IMR-90 (cell line): Measurements from ENCODE around the gene PALMD. TPM values are rescaled to one million over a fixed set of nuclear protein-coding genes. Genes with fewer than 3 reads are reported as not detected.

ENCODE experiments used
- ATAC-seq: fragments of 200-7000 bp; cut with Tn5 transposase; 2 replicates; pipeline ENCODE4 v1.9.1; 2020; ENCODE audit warnings: low read depth, mild to moderate bottlenecking, moderate library complexity
- BruUV-seq: library from RNA; stranded (reverse); fragments of 400-500 nt; replicated peaks from 2 replicates; lab custom pipeline; 2021; lab: Mats Ljungman, UMichigan
- CTCF ChIA-PET: fragments of 300-600 bp; formaldehyde crosslinking; extraction: SDS; loops from one replicate; lab custom pipeline; 2021; ENCODE audit warnings: antibody characterized with exemption; lab: Yijun Ruan, JAX
- POLR2A ChIA-PET: fragments of 300-600 bp; sonication (Branson Sonifier 250); formaldehyde crosslinking; loops from one replicate; lab custom pipeline; 2022; ENCODE audit warnings: antibody characterized with exemption; ENCODE audit not compliant: unreplicated experiment; lab: Charles Lee
- DNase-seq: peaks from one replicate; pipeline ENCODE4 v3.0.0; 2013
- H2AFZ ChIP-seq: replicated peaks from 2 replicates; pipeline ENCODE3; 2013; ENCODE audit warnings: low read length, mild to moderate bottlenecking; ENCODE audit not compliant: poor library complexity
- H2AK5ac ChIP-seq: 2 replicates; pipeline ENCODE4 v1.6.1; 2013; ENCODE audit warnings: low read depth, low read length, inconsistent platforms
- H2AK9ac ChIP-seq: replicated peaks from 2 replicates; pipeline ENCODE3; 2013; ENCODE audit warnings: mild to moderate bottlenecking, low read depth, low read length, moderate library complexity; ENCODE audit not compliant: poor library complexity
- H2BK120ac ChIP-seq: 2 replicates; pipeline ENCODE4 v1.6.1; 2013; ENCODE audit warnings: low read depth, low read length, inconsistent platforms
- H2BK15ac ChIP-seq: 3 replicates; pipeline ENCODE4 v1.6.1; 2013; ENCODE audit warnings: low read depth, low read length, inconsistent platforms
- H2BK20ac ChIP-seq: 2 replicates; pipeline ENCODE4 v1.6.1; 2013; ENCODE audit warnings: low read depth, mild to moderate bottlenecking, inconsistent platforms, low read length, moderate library complexity
- H2BK5ac ChIP-seq: 2 replicates; pipeline ENCODE4 v1.6.1; 2013; ENCODE audit warnings: mild to moderate bottlenecking, low read depth, low read length, inconsistent platforms; ENCODE audit not compliant: poor library complexity, severe bottlenecking
- H3K14ac ChIP-seq: replicated peaks from 2 replicates; pipeline ENCODE4 v1.6.1; 2013; ENCODE audit warnings: low read depth, low read length, inconsistent platforms
- H3K18ac ChIP-seq: 2 replicates; pipeline ENCODE4 v1.6.1; 2013; ENCODE audit warnings: low read depth, low read length, control low read depth
- H3K23ac ChIP-seq: 2 replicates; pipeline ENCODE4 v1.6.1; 2013; ENCODE audit warnings: low read depth, low read length, inconsistent platforms
- H3K27ac ChIP-seq: 2 replicates; pipeline ENCODE4 v1.5.1; 2013; ENCODE audit warnings: mild to moderate bottlenecking, control low read depth, low read length; ENCODE audit not compliant: insufficient read depth
- H3K27me3 ChIP-seq: 2 replicates; pipeline ENCODE4 v1.6.1; 2013; ENCODE audit warnings: low read length; ENCODE audit not compliant: control insufficient read depth, insufficient read depth
- H3K36me3 ChIP-seq: 2 replicates; pipeline ENCODE4 v1.6.1; 2013; ENCODE audit warnings: low read length, mixed read lengths; ENCODE audit not compliant: control insufficient read depth, insufficient read depth
- H3K4ac ChIP-seq: 2 replicates; pipeline ENCODE4 v1.6.1; 2013; ENCODE audit warnings: low read depth, low read length, inconsistent platforms
- H3K4me1 ChIP-seq: 2 replicates; pipeline ENCODE4 v1.6.1; 2013; ENCODE audit warnings: low read length, mixed read lengths; ENCODE audit not compliant: control insufficient read depth, insufficient read depth
- H3K4me2 ChIP-seq: 2 replicates; pipeline ENCODE4 v1.6.1; 2013; ENCODE audit warnings: low read depth, mild to moderate bottlenecking, control low read depth, low read length, moderate library complexity
- H3K4me3 ChIP-seq: 2 replicates; pipeline ENCODE4 v1.5.1; 2013; ENCODE audit warnings: low read depth, mild to moderate bottlenecking, control low read depth, low read length, moderate library complexity; ENCODE audit not compliant: insufficient read depth
- H3K56ac ChIP-seq: 2 replicates; pipeline ENCODE4 v1.6.1; 2013; ENCODE audit warnings: low read length, inconsistent platforms; ENCODE audit not compliant: insufficient read depth; ENCODE audit errors: extremely low read depth
- H3K79me1 ChIP-seq, 2 experiments: 2 replicates each; pipeline ENCODE4 v1.6.1; 2013; ENCODE audit warnings: low read length in 2 of 2, inconsistent platforms in 1 of 2, low read depth in 1 of 2
- H3K9ac ChIP-seq: 2 replicates; pipeline ENCODE4 v1.6.1; 2013; ENCODE audit warnings: low read depth, low read length, control low read depth
- H3K9me1 ChIP-seq: 2 replicates; pipeline ENCODE4 v1.6.1; 2013; ENCODE audit warnings: low read length, inconsistent platforms; ENCODE audit not compliant: insufficient read depth
- H3K9me3 ChIP-seq: 2 replicates; pipeline ENCODE4 v1.6.1; 2013; ENCODE audit warnings: low read length; ENCODE audit not compliant: control insufficient read depth, insufficient read depth
- H4K20me1 ChIP-seq: 2 replicates; pipeline ENCODE4 v1.6.1; 2013; ENCODE audit warnings: low read length, inconsistent platforms; ENCODE audit not compliant: insufficient read depth
- H4K5ac ChIP-seq: 2 replicates; pipeline ENCODE4 v1.6.1; 2013; ENCODE audit warnings: mild to moderate bottlenecking, low read depth, low read length, control low read depth
- H4K8ac ChIP-seq, 2 experiments: 2 replicates each; pipeline ENCODE4 v1.6.1; 2013; ENCODE audit warnings: low read depth in 2 of 2, low read length in 2 of 2, control low read depth in 1 of 2, inconsistent platforms in 1 of 2
- H4K91ac ChIP-seq: 2 replicates; pipeline ENCODE4 v1.6.1; 2013; ENCODE audit warnings: low read depth, low read length, inconsistent platforms; ENCODE audit not compliant: insufficient read depth
- BHLHE40 ChIP-seq: fragments of 150-350 bp; IDR thresholded peaks from 2 replicates; pipeline ENCODE4 v1.6.1; 2016; ENCODE audit warnings: mild to moderate bottlenecking, low read depth, low read length
- CEBPB ChIP-seq: IDR thresholded peaks from 2 replicates; pipeline ENCODE4 v1.6.1; 2012; ENCODE audit warnings: low read depth, low read length, improper control_type of control experiment
- CHD1 ChIP-seq: IDR thresholded peaks from 2 replicates; pipeline ENCODE4 v1.6.1; 2012; ENCODE audit warnings: low read depth, low read length, improper control_type of control experiment
- CTCF ChIP-seq: conservative IDR thresholded peaks from 2 replicates; pipeline ENCODE4 v1.5.1; 2012; ENCODE audit warnings: mild to moderate bottlenecking, low read depth, low read length, improper control_type of control experiment
- ELK1 ChIP-seq: fragments of 150-350 bp; IDR thresholded peaks from 2 replicates; pipeline ENCODE4 v1.6.1; 2016; ENCODE audit warnings: low read depth, mild to moderate bottlenecking, low read length, moderate library complexity, borderline replicate concordance
- FOS ChIP-seq: fragments of 150-350 bp; IDR thresholded peaks from 2 replicates; pipeline ENCODE4 v1.6.1; 2016; ENCODE audit warnings: low read depth, low read length
- MAFK ChIP-seq: IDR thresholded peaks from 2 replicates; pipeline ENCODE4 v1.6.1; 2012; ENCODE audit warnings: low read depth, low read length, improper control_type of control experiment
- MXI1 ChIP-seq: IDR thresholded peaks from 2 replicates; pipeline ENCODE4 v1.6.1; 2012; ENCODE audit warnings: low read depth, mild to moderate bottlenecking, low read length, moderate library complexity, borderline replicate concordance
- NFE2L2 ChIP-seq: fragments of 150-350 bp; IDR thresholded peaks from 2 replicates; pipeline ENCODE4 v1.6.1; 2016; ENCODE audit warnings: low read depth, mild to moderate bottlenecking, low read length
- RCOR1 ChIP-seq: IDR thresholded peaks from 2 replicates; pipeline ENCODE4 v1.6.1; 2012; ENCODE audit warnings: mild to moderate bottlenecking, low read length, improper control_type of control experiment; ENCODE audit not compliant: insufficient replicate concordance
- RFX5 ChIP-seq: IDR thresholded peaks from 2 replicates; pipeline ENCODE4 v1.8.0; 2012; ENCODE audit warnings: low read depth, mild to moderate bottlenecking, low read length, moderate library complexity
- SMC3 ChIP-seq: fragments of 150-350 bp; IDR thresholded peaks from 2 replicates; pipeline ENCODE4 v1.6.1; 2016; ENCODE audit warnings: low read depth, mild to moderate bottlenecking, antibody characterized with exemption, low read length, moderate library complexity
- USF2 ChIP-seq: fragments of 150-350 bp; IDR thresholded peaks from 2 replicates; pipeline ENCODE4 v1.6.1; 2017; ENCODE audit warnings: mild to moderate bottlenecking, antibody characterized with exemption, low read length, low read depth
- WGBS, 2 experiments: methylation state at CpG; one replicate each; pipeline versions ENCODE4 v1.1.5 to v1.1.7; 2013; ENCODE audit warnings: missing lambda C conversion rate in 2 of 2; ENCODE audit not compliant: insufficient read length in 1 of 2; ENCODE audit errors: extremely low coverage in 2 of 2; 5-methylcytosine and 5-hydroxymethylcytosine counted together
- dilution Hi-C: fragments of 300-500 bp; cut with HindIII; formaldehyde crosslinking; loops from one replicate; pipeline ENCODE4 v1.14.3; 2018; ENCODE audit warnings: low sequenced_read_pairs; ENCODE audit not compliant: unreplicated experiment
- in situ Hi-C: fragments of 300-500 bp; cut with MboI; formaldehyde crosslinking; loops from 3 replicates; pipeline ENCODE4 v1.14.3; 2019; ENCODE audit warnings: low sequenced_read_pairs, inconsistent platforms, mixed read lengths
- intact Hi-C: fragments of 100-400 bp; cut with micrococcal nuclease; formaldehyde crosslinking; loops from 2 replicates; pipeline ENCODE4 v1.10.0; 2022
- polyA plus RNA-seq, 3 experiments: library from polyadenylated mRNA; depleted of rRNA; stranded (reverse); fragments of >200 nt; gene quantifications; 2 replicates each; pipeline ENCODE4 v1.2.3, GENCODE V29; 2012; ENCODE audit warnings: low replicate concordance in 1 of 3
- total RNA-seq: library from RNA; depleted of rRNA; stranded (reverse); fragments of >200 nt; gene quantifications from 2 replicates; pipeline ENCODE4 v1.2.3, GENCODE V29; 2012

PALMD gene
- total and polyA plus RNA-seq, 2 of the 4 experiments (the other 2 are of a cell fraction), result 0.51 to 0.72 TPM

DNA sequence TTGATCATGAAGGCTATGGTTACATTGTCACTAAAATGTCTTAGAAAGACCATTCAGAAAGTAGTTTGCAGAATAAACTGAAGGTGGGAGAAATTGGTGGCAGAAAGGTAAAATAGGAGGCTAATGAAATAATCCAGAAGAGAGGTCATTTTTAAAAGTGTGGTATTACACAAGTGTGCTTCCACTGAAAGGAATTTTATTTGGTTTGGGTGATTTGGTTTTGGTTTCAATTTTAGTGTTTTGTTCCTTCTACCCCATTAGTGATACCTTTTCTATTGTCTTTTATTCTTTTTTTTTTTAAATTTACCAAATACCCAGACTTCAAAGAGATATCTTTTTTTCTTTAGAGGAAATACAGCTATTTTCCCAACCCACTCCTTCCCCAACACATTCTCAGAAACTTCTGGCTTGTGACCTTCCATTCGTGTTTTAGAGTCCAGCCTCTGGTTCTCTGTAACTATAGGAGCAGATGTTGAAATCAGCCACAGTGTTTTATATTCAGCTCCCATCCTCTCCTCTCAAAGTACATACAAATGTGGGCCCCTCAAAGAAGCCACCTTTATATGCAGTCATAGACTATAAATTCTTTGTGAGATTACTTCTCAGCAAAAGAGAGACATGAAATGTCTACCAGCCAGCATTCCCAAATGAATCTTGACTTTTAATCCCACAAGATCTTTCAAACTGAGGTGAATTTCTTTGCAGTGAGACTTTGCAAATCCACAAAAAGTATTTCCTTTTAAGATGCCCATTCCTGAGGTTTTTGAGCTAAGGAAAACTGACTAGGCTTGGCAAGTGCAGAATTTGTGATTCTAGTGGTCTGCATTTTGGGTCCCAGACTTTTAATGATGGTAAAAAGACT lies 42.0 kb upstream of the PALMD start:
- intact Hi-C loops, result no loop called here
- ATAC-seq, result no peak
- H2BK5ac ChIP-seq, result peak overlapping the region; percentile 83
- peak overlapping the region; percentile 12 for H3K14ac ChIP-seq
- in situ Hi-C loops, result no loop called here
- peaks cover 3% of the 10 kb centered on the region for H3K9me1 ChIP-seq
- no peaks in the 10 kb centered on the region for H3K27me3 ChIP-seq
- BruUV-seq, result no TSS peak
- H2BK15ac ChIP-seq, result peak overlapping the region; percentile 66
- H2AK5ac ChIP-seq, result no peak overlapping the region
- H3K27ac ChIP-seq, result peak overlapping the region; percentile 37; the same call in 1 of the 2 replicates
- H3K9ac ChIP-seq, result no peak overlapping the region
- peak overlapping the region; percentile 59; the same call in 1 of the 2 replicates for H3K23ac ChIP-seq
- H3K56ac ChIP-seq, result peak overlapping the region; percentile 17; the same call in 1 of the 2 replicates
- peak overlapping the region; percentile 91 for H2BK120ac ChIP-seq
- no peak overlapping the region for H2AFZ ChIP-seq
- no peaks in the 10 kb centered on the region for H4K20me1 ChIP-seq
- no peaks in the 10 kb centered on the region for H3K9me3 ChIP-seq
- ChIA-PET CTCF (interaction anchor here (1.3 kb wide), 1 partner anchor 16 kb away, joined by 3 read pairs; no protein-coding TSS in a partner anchor), POLR2A (interaction anchor here (0.6 kb wide), 1 partner anchor 79 kb away, joined by 3 read pairs; no protein-coding TSS in a partner anchor)
- no peak overlapping the region for H3K4me3 ChIP-seq
- peak overlapping the region; percentile 88 for H2BK20ac ChIP-seq
- peak; percentile 19 for DNase-seq
- peak overlapping the region; percentile 46; the same call in 1 of the 2 replicates for H4K5ac ChIP-seq
- H3K4me2 ChIP-seq, result peak overlapping the region; percentile 43; the same call in 1 of the 2 replicates
- dilution Hi-C loops, result no loop called here
- H3K18ac ChIP-seq, result peak overlapping the region; percentile 62; the same call in 1 of the 2 replicates
- peak overlapping the region; percentile 58 to 66; a peak in 3 of 4 replicates for H4K8ac ChIP-seq
- no peaks in the 10 kb centered on the region for H3K36me3 ChIP-seq
- no peaks in the 10 kb centered on the region for H3K79me1 ChIP-seq
- peak overlapping the region; percentile 49; the same call in 1 of the 2 replicates for H3K4ac ChIP-seq
- H4K91ac ChIP-seq, result peak overlapping the region; percentile 30
- no CpG with 5 or more reads among the region's 1 CpG for WGBS, 2 experiments
- no peak overlapping the region for H2AK9ac ChIP-seq
- peaks cover 12% of the 10 kb centered on the region for H3K4me1 ChIP-seq
- TF ChIP-seq CHD1 (no peak), FOS (no peak), RCOR1 (no peak), CTCF (no peak), USF2 (no peak), MXI1 (no peak), SMC3 (no peak), CEBPB (no peak), RFX5 (no peak), BHLHE40 (no peak), MAFK (no peak), NFE2L2 (no peak), ELK1 (no peak)
